Measurements from ENCODE around the gene NRCAM.
"Not testable (repeated sequence)": the region's sequence is repeated elsewhere in the genome, so short reads cannot be mapped to it uniquely, and the experiment has no call there.

Gene NRCAM

DNA sequence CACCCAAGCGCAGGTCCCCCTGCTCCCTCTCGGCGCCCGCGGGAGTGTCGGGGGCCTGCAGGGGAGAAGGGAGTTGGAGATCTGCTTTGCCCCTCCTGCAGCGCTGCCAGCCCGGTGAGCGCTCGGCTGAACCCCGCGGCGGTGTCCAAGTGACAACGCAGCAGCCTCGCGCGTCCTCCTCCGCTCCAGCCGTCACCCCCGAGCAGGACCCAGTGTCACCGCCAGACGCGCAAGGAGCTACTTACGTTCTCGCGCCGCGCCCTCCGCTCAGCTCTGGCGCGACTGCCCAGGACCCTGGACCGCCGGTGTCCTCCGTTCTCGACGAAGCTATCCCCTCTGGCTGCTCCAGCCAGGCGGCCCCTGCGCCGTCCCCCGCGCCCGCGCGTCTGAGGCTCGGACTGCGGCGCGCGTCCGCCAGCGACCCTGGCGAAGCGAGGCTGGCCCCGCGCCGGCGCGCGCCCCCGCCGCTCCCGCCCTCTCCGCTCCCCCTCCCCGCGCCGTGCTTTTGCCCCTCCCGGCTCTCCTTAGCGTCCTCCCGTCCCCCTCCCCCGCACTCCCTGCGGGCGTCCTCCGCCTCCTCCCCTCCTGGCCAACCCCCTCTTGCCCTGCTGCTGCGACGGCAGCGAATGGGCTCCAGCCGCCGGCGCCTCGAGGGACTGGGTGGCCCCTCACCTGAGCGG is at the start of gene NRCAM:
Gene NRCAM, minus strand, starts transcription at position 439 of the 680 bp plus-strand sequence. CDS start 216,372 bp downstream, outside the sequence.
- Histone ChIP-seq H3K4me1 (ENCODE audit: insufficient read depth, low read length) (peaks cover 5% of the 10 kb centered on the region), H3K9me3 (ENCODE audit: low read length) (no peaks in the 10 kb centered on the region), H3K27me3 (ENCODE audit: control insufficient read depth in 1 of 2, insufficient read depth in 2 of 2, low read length in 2 of 2) (peaks cover 0 to 43% of the 10 kb centered on the region in 2 donors), H3K4me3 (ENCODE audit: low read depth in 1 of 2, low read length in 2 of 2) (peak within 1 kb of the TSS; percentile 26 to 38), H3K27ac (ENCODE audit: low read depth, low read length) (no peak within 1 kb of the TSS), H3K36me3 (ENCODE audit: insufficient read depth, low read length) (no peaks in the 10 kb centered on the region), H3K9ac (ENCODE audit: low read length) (no peak within 1 kb of the TSS)

DNA sequence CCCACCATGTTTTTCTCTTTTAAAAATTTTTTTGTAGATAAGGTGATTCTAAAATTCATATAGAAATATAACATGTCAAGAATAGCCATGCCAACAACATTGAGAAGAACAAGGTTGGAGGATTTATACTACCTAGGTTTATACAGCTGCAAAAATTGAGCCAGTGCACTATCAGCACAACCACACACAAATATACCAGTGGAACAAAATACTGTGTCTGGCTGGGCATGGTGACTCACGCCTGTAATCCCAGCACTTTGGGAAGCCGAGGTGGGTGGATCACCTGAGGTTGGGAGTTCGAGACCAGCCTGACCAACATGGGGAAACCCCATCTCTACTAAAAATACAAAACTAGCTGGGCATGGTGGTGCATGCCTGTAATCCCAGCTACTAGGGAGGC is 48.3 kb upstream of the NRCAM start:
- H3K27ac ChIP-seq (ENCODE audit: low read depth, low read length); H3K9ac ChIP-seq (ENCODE audit: low read length); H3K4me1 ChIP-seq (ENCODE audit: insufficient read depth, low read length); H3K27me3 ChIP-seq (ENCODE audit: control insufficient read depth in 1 of 2, insufficient read depth in 2 of 2, low read length in 2 of 2); H3K9me3 ChIP-seq (ENCODE audit: low read length); H3K4me3 ChIP-seq (ENCODE audit: low read depth in 1 of 2, low read length in 2 of 2): not testable (repeated sequence)
- H3K36me3 ChIP-seq (ENCODE audit: insufficient read depth, low read length) = peaks cover 16% of the 10 kb centered on the region

DNA sequence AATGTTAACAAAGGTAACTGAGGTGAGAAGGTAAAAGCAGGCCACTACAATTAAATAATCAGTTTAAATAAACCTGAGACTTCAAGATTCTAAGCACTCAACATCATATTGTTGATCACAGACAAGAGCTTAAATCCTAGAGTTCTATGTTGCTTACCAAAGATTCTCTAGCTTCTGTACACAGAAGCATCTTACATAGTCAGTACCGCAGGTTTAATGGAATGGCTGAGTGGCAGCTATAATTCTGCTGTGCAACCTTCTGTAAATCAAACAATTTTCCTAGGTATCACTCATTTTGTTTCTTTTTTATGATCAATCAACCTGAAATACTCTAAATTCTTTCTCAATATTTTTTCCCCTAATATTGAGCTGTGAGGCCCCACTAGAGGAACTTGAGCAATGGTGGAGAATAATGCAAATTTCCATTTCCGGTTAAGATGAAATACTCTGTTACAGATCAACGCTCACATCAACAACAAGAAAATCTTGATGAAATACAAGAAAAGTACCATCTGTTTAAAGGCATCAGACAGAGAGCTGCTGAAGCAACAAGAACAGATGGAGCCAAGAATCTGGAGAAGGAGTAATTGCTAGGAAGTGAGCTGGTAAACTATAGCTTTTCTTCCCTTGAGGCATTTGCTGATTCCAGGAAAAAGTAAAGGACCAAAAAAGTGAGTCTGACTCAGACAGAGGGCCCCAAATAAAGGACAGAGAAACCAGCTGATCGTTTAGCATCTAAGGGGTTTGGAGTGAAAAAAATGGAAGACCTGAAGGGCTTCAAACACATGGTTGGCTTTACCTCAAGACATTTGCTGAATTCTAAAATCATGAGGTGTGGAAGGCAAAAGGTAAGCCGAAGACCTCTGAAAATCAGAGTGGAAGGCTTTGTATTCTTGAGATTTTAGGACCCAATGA is 47.1 kb upstream of the NRCAM start:
- H3K9me3 ChIP-seq (ENCODE audit: low read length) = no peaks in the 10 kb centered on the region
- H3K27me3 ChIP-seq (ENCODE audit: control insufficient read depth in 1 of 2, insufficient read depth in 2 of 2, low read length in 2 of 2) = no peaks in the 10 kb centered on the region
- no peak overlapping the region for H3K27ac ChIP-seq (ENCODE audit: low read depth, low read length)
- no peak overlapping the region for H3K9ac ChIP-seq (ENCODE audit: low read length)
- H3K4me1 ChIP-seq (ENCODE audit: insufficient read depth, low read length) = no peaks in the 10 kb centered on the region
- no peak overlapping the region for H3K4me3 ChIP-seq (ENCODE audit: low read depth in 1 of 2, low read length in 2 of 2)
- H3K36me3 ChIP-seq (ENCODE audit: insufficient read depth, low read length) = peaks cover 16% of the 10 kb centered on the region

DNA sequence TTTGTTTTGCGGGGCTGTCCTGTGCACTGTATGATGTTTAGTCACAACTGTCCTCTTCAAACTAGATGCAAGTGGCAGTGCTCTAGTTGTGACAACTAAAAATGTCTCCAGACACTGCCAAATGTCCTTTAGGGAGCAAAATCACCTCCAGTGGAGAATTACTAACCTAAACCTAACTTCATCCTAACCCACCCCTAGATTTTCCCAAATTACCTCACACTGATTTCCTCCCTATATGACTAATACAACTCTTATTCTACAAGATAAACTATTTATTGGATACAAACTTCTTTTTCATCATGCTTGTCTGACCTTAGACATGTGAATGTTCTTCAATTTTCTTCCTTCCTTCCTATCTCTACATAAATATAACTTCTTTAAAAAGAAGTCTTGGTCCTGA is 43.3 kb upstream of the NRCAM start:
- H3K4me1 ChIP-seq (ENCODE audit: insufficient read depth, low read length) = no peaks in the 10 kb centered on the region
- no peak overlapping the region for H3K4me3 ChIP-seq (ENCODE audit: low read depth in 1 of 2, low read length in 2 of 2)
- no peaks in the 10 kb centered on the region for H3K27me3 ChIP-seq (ENCODE audit: control insufficient read depth in 1 of 2, insufficient read depth in 2 of 2, low read length in 2 of 2)
- no peaks in the 10 kb centered on the region for H3K9me3 ChIP-seq (ENCODE audit: low read length)
- H3K27ac ChIP-seq (ENCODE audit: low read depth, low read length) = no peak overlapping the region
- H3K9ac ChIP-seq (ENCODE audit: low read length) = no peak overlapping the region
- peaks cover 11% of the 10 kb centered on the region for H3K36me3 ChIP-seq (ENCODE audit: insufficient read depth, low read length)

DNA sequence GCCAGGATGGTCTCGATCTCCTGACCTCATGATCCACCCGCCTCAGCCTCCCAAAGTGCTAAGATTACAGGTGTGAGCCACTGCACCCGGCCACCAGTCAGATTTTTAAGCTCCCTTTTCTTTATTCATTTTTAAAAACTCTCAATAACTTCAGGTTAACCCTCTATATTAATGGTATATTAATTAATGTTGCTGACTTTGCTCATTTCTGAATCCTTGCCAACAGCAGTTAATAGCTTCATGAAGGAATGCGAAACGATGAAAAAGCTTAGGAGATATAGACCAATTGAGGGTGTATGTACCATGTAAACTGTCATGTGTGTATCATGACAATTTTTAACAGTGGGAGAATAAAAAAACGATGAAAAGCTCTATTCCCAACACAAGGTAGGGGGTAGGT is 42.2 kb upstream of the NRCAM start:
- Histone ChIP-seq H3K4me1 (ENCODE audit: insufficient read depth, low read length) (no peaks in the 10 kb centered on the region), H3K27ac (ENCODE audit: low read depth, low read length) (no peak overlapping the region), H3K9ac (ENCODE audit: low read length) (no peak overlapping the region), H3K27me3 (ENCODE audit: control insufficient read depth in 1 of 2, insufficient read depth in 2 of 2, low read length in 2 of 2) (no peaks in the 10 kb centered on the region), H3K36me3 (ENCODE audit: insufficient read depth, low read length) (peaks cover 15% of the 10 kb centered on the region), H3K9me3 (ENCODE audit: low read length) (no peaks in the 10 kb centered on the region), H3K4me3 (ENCODE audit: low read depth in 1 of 2, low read length in 2 of 2) (no peak overlapping the region)

DNA sequence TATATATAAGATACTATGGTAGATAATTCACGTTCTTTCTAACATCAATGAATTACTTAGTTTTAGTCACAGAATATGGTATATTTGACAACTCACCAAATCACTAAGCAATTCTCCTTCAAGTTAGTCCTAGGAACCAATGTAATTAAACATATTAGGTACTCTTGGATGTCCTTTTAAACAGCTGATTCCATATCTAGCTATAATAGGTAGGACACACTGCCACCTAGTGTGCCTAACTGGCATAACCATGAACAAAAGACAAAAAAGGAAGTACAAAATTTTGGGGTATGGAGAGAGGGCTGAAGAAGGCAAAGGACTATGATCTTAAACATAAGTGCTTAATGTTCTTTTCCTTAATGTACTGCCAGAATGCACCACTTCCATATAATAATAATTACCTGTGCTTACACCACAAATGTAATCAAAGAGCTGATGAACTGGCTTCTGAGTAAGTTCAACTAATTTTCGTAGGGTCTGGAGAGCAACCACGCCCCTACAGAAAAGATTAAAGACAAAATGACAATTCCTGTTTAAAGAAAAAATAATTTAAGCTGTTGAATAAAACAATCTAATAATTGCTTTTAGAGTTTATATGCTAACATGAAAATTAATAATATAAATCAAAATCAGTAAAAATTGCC is 41.0 kb upstream of the NRCAM start:
- Histone ChIP-seq H3K27me3 (ENCODE audit: control insufficient read depth in 1 of 2, insufficient read depth in 2 of 2, low read length in 2 of 2) (no peaks in the 10 kb centered on the region), H3K9me3 (ENCODE audit: low read length) (no peaks in the 10 kb centered on the region), H3K27ac (ENCODE audit: low read depth, low read length) (no peak overlapping the region), H3K4me3 (ENCODE audit: low read depth in 1 of 2, low read length in 2 of 2) (no peak overlapping the region), H3K36me3 (ENCODE audit: insufficient read depth, low read length) (peaks cover 15% of the 10 kb centered on the region), H3K9ac (ENCODE audit: low read length) (no peak overlapping the region), H3K4me1 (ENCODE audit: insufficient read depth, low read length) (no peaks in the 10 kb centered on the region)

DNA sequence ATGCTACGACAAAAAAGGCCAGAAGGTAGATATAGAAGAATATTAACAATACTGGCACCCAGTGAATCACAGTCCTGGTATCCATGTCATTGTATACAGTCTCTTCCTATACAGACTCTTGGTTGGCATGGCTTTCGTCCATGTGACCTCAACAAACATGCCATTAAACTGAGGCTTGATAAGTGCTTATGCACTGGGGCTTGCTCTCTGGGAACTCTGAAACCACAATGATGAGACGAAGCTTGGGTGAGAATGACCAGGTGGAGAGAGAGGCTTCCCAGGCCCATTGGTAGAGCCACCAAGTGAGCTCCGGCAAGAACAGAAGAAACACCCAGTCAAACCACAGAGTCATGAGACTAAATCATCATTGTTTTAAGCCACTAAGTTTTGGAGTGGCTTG is 36.5 kb upstream of the NRCAM start:
- H3K9ac ChIP-seq (ENCODE audit: low read length) = no peak overlapping the region
- H3K4me3 ChIP-seq (ENCODE audit: low read depth in 1 of 2, low read length in 2 of 2) = no peak overlapping the region
- H3K27me3 ChIP-seq (ENCODE audit: control insufficient read depth in 1 of 2, insufficient read depth in 2 of 2, low read length in 2 of 2) = no peaks in the 10 kb centered on the region
- H3K36me3 ChIP-seq (ENCODE audit: insufficient read depth, low read length) = peaks cover 15% of the 10 kb centered on the region
- H3K4me1 ChIP-seq (ENCODE audit: insufficient read depth, low read length) = no peaks in the 10 kb centered on the region
- no peaks in the 10 kb centered on the region for H3K9me3 ChIP-seq (ENCODE audit: low read length)
- no peak overlapping the region for H3K27ac ChIP-seq (ENCODE audit: low read depth, low read length)

DNA sequence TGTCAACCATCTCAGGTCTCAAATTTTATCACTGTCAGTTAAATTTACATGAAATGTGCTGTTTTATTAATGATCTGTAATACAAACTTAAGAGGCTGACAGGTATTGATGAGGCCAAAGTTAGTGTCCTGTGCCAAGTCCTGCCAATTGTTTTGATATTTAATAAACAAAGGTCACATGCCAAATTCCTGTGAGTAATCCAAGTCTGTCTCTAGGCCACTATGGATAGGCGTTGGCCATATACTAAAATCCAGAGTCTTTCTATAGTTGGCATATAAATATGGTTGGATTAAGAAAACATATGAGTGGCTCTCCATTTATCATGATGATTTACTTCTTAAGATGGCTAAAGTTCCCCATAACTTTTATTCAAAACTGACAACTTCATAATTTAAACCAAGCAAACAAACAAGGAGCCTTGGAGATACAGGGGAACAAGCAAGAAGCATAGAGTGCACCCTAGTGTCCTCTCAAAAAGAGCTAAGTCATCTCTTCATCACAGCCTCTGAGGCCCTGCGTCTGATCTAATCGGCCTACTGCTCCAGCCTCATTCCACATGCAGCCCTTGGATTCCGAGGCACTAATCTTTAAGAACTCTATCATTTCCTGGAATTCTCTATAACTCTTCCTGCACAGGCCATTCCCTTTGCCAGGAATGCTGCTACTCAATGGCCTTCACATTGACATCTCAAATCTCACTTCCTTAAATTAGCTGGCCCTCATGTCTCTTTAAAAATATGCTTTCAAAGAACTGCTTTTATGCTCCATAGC is 32.7 kb upstream of the NRCAM start:
- Histone ChIP-seq H3K36me3 (ENCODE audit: insufficient read depth, low read length) (peaks cover 11% of the 10 kb centered on the region), H3K9me3 (ENCODE audit: low read length) (no peaks in the 10 kb centered on the region), H3K4me3 (ENCODE audit: low read depth in 1 of 2, low read length in 2 of 2) (no peak overlapping the region), H3K27ac (ENCODE audit: low read depth, low read length) (no peak overlapping the region), H3K4me1 (ENCODE audit: insufficient read depth, low read length) (no peaks in the 10 kb centered on the region), H3K27me3 (ENCODE audit: control insufficient read depth in 1 of 2, insufficient read depth in 2 of 2, low read length in 2 of 2) (no peaks in the 10 kb centered on the region), H3K9ac (ENCODE audit: low read length) (no peak overlapping the region)

DNA sequence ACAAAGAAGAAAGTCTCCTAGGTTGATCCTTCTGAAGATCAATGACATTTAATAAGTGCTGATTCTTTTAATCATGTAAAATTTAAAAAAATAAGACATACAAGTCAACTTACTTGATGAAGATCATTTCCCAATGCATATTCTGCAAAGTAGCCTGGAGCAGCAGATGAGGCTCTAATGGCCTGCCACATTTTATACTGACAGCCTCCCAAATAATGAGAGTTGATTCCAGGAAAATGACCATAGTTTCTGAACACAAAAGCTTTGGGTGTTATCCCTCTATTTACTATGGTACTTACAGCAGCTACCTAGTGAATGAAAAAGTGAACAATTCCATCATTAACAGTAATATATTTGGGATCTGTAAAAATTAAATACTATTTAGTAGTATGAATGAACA is 31.4 kb upstream of the NRCAM start:
- H3K36me3 ChIP-seq (ENCODE audit: insufficient read depth, low read length) = peaks cover 11% of the 10 kb centered on the region

DNA sequence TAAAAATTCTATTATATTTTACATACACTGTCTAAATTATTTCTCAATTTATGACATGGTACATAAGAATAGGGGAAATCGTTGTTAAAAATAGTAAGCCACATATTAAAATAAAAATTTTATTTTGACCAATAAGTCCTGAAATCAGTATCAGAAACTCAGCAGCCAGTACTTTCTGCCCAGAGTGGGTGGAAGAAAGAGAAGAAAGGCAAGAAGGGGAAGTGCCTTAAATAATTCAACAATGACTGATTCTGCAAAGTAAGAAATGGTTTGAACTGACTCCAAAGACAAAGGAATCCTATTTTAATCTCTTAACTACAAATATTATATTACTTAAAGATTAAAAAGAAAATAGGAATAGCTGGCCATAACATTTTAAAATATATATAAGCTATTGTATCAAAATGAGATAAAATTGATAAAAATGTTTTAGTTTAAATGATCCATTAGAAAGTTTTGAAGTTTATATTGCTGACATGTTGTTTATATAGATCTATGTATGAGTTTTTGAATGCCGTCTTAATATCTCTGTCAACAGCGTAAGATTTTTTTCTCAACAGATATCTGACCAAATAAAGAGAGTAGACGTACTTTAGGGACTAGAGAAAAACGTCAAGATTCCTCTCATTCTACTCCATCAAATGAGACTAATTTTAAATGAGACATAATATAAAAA is 30.2 kb upstream of the NRCAM start:
- H3K36me3 ChIP-seq (ENCODE audit: insufficient read depth, low read length) = peaks cover 11% of the 10 kb centered on the region
- no peaks in the 10 kb centered on the region for H3K4me1 ChIP-seq (ENCODE audit: insufficient read depth, low read length)
- no peak overlapping the region for H3K27ac ChIP-seq (ENCODE audit: low read depth, low read length)
- no peaks in the 10 kb centered on the region for H3K27me3 ChIP-seq (ENCODE audit: control insufficient read depth in 1 of 2, insufficient read depth in 2 of 2, low read length in 2 of 2)
- no peaks in the 10 kb centered on the region for H3K9me3 ChIP-seq (ENCODE audit: low read length)
- H3K4me3 ChIP-seq (ENCODE audit: low read depth in 1 of 2, low read length in 2 of 2) = no peak overlapping the region
- no peak overlapping the region for H3K9ac ChIP-seq (ENCODE audit: low read length)

More for the DNA sequence above, 31.4 kb upstream of the NRCAM start:
- Histone ChIP-seq H3K9ac (ENCODE audit: low read length) (no peak overlapping the region), H3K4me1 (ENCODE audit: insufficient read depth, low read length) (no peaks in the 10 kb centered on the region), H3K9me3 (ENCODE audit: low read length) (no peaks in the 10 kb centered on the region), H3K27ac (ENCODE audit: low read depth, low read length) (no peak overlapping the region), H3K27me3 (ENCODE audit: control insufficient read depth in 1 of 2, insufficient read depth in 2 of 2, low read length in 2 of 2) (no peaks in the 10 kb centered on the region), H3K4me3 (ENCODE audit: low read depth in 1 of 2, low read length in 2 of 2) (no peak overlapping the region)
